ENCODE data around the gene DMBX1. TPM values are rescaled to one million over a fixed set of nuclear protein-coding genes. Genes with fewer than 3 reads are reported as not detected.

Gene DMBX1
- total and polyA plus RNA-seq, 2 of the 13 experiments (the other 11 are each of a cell fraction or from before 2014, with no cell fraction given): not detected

DNA sequence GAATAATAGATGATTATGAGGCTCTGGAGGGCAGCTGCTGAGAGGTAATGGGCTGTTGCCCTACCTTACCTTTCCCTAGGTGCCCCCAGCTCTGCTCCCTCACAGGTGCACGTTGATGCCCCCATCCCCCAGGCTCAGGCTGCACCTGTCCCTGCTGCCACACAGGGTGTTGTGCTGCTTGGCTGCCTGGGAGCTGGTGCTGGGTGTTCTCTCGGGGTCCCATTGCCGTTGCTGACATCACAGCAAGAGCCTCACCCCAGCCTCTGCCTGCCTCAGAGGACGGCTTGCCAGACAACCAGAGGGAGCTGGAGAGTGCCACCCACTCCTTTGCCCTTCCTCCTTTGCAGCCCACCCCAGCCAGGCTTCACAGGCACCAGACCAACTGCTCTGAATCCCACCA lies 31.4 kb upstream of the DMBX1 start:
- intact Hi-C loops (cut with micrococcal nuclease; ENCODE audit: unreplicated experiment) (no loop called here), in situ Hi-C loops (cut with HindIII; ENCODE audit: extremely low pct_ligation_motif_present, low pct_unique_long_range_greater_than_20kb) (no loop called here)
- DNase-seq (ENCODE audit: low spot score): no peak
- BruUV-seq (replicated peaks): no TSS peak
- Histone ChIP-seq H3K4me1 (ENCODE audit: insufficient read depth, low read length) (no peaks in the 10 kb centered on the region), H3K36me3 (replicated peaks in 1 of 2; ENCODE audit: control insufficient read depth in 1 of 2, insufficient read depth in 2 of 2, low read length in 2 of 2) (no peaks in the 10 kb centered on the region), H4K20me1 (ENCODE audit: insufficient read depth, low read length) (no peaks in the 10 kb centered on the region), H3K27ac (ENCODE audit: extremely low read length, insufficient read depth, low read length) (no peak overlapping the region), H3K79me2 (ENCODE audit: insufficient read depth, low read length) (no peaks in the 10 kb centered on the region), H3K4me2 (ENCODE audit: low read depth, low read length) (no peak overlapping the region), H3K27me3 (ENCODE audit: control insufficient read depth in 1 of 2, insufficient read depth in 2 of 2, low read length in 2 of 2) (peaks cover 11 to 66% of the 10 kb centered on the region in 2 experiments; a peak in 4 of 5 replicates), H3K9me3 (ENCODE audit: low read length) (no peaks in the 10 kb centered on the region), H3K9ac (ENCODE audit: insufficient read depth, low read depth, low read length) (no peak overlapping the region), H3K4me3 (replicated peaks in 1 of 3; ENCODE audit: insufficient read depth in 1 of 3, low read depth in 2 of 3, low read length in 3 of 3) (no peak overlapping the region), H2AFZ (ENCODE audit: low read length) (no peak overlapping the region)
- CTCF ChIA-PET (ENCODE audit: low intra/inter-chr PET ratio, low total read pairs): no interaction called here
- ATAC-seq: no peak
- FAIRE-seq: no peak
- POLR2A ChIA-PET: no interaction called here
- TF ChIP-seq ELF1 (CRISPR knock-in tag; IDR thresholded peaks at IDR 0.05) (no peak), ZNF3 (CRISPR knock-in tag; IDR thresholded peaks at IDR 0.05) (no peak), ZMYM3 (CRISPR knock-in tag; IDR thresholded peaks at IDR 0.05) (no peak), SRSF9 (IDR thresholded peaks at IDR 0.05; ENCODE audit: borderline replicate concordance, insufficient read depth, low read depth, low read length, poor library complexity, severe bottlenecking) (no peak), DNMT1 (CRISPR knock-in tag; IDR thresholded peaks at IDR 0.05) (no peak), TCF7 (IDR thresholded peaks at IDR 0.05; ENCODE audit: low read depth) (no peak), FIP1L1 (IDR thresholded peaks at IDR 0.05; ENCODE audit: borderline replicate concordance, insufficient read depth, low read depth, low read length) (no peak), MATR3 (CRISPR knock-in tag; IDR thresholded peaks at IDR 0.05) (no peak)
- WGBS (ENCODE audit: low lambda C conversion rate): 0% methylated on average over 1 of the region's 4 CpGs

DNA sequence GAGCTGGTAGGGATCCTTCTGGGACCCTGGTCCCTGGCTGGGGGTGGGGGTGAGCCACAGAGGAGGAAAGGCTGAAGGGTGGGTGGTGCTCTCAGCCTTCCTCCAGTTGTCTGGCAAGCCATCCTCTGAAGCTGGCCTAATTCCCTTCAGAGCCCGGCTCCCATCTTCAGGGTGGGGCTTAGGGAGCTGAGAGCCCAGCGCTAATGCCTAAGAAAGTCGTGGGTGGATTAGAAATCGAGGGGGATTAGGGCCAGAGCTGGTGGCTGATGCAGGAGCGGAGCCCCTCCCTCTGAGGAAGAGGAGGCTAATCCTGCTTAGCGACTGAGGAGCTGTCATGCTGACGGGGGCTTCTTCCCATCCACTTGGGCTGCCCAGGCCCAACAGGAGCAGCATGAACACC lies 30.8 kb upstream of the DMBX1 start:
- CTCF ChIA-PET (ENCODE audit: low intra/inter-chr PET ratio, low total read pairs): no interaction called here
- Histone ChIP-seq H3K9ac (ENCODE audit: insufficient read depth, low read depth, low read length) (no peak overlapping the region), H3K27ac (ENCODE audit: extremely low read length, insufficient read depth, low read length) (no peak overlapping the region), H2AFZ (ENCODE audit: low read length) (no peak overlapping the region), H3K4me1 (ENCODE audit: insufficient read depth, low read length) (no peaks in the 10 kb centered on the region), H3K4me2 (ENCODE audit: low read depth, low read length) (no peak overlapping the region), H3K36me3 (replicated peaks in 1 of 2; ENCODE audit: control insufficient read depth in 1 of 2, insufficient read depth in 2 of 2, low read length in 2 of 2) (no peaks in the 10 kb centered on the region), H3K4me3 (replicated peaks in 1 of 3; ENCODE audit: insufficient read depth in 1 of 3, low read depth in 2 of 3, low read length in 3 of 3) (no peak overlapping the region), H3K9me3 (ENCODE audit: low read length) (no peaks in the 10 kb centered on the region), H3K79me2 (ENCODE audit: insufficient read depth, low read length) (no peaks in the 10 kb centered on the region), H3K27me3 (ENCODE audit: control insufficient read depth in 1 of 2, insufficient read depth in 2 of 2, low read length in 2 of 2) (peaks cover 11 to 61% of the 10 kb centered on the region in 2 experiments; a peak in 4 of 5 replicates), H4K20me1 (ENCODE audit: insufficient read depth, low read length) (no peaks in the 10 kb centered on the region)
- WGBS (ENCODE audit: low lambda C conversion rate): 22% methylated on average over 4 of the region's 7 CpGs
- FAIRE-seq: no peak
- intact Hi-C loops (cut with micrococcal nuclease; ENCODE audit: unreplicated experiment) (no loop called here), in situ Hi-C loops (cut with HindIII; ENCODE audit: extremely low pct_ligation_motif_present, low pct_unique_long_range_greater_than_20kb) (no loop called here)
- BruUV-seq (replicated peaks): no TSS peak
- POLR2A ChIA-PET: no interaction called here
- DNase-seq (ENCODE audit: low spot score): no peak
- ATAC-seq: no peak
- no peak for TF ChIP-seq NFATC3 (CRISPR knock-in tag; IDR thresholded peaks at IDR 0.05)
- TF ChIP-seq ZNF251 (CRISPR knock-in tag; IDR thresholded peaks at IDR 0.05): no peak
- TF ChIP-seq ZFP36L2 (CRISPR knock-in tag; IDR thresholded peaks at IDR 0.05): no peak
- TF ChIP-seq, protein P1, sequence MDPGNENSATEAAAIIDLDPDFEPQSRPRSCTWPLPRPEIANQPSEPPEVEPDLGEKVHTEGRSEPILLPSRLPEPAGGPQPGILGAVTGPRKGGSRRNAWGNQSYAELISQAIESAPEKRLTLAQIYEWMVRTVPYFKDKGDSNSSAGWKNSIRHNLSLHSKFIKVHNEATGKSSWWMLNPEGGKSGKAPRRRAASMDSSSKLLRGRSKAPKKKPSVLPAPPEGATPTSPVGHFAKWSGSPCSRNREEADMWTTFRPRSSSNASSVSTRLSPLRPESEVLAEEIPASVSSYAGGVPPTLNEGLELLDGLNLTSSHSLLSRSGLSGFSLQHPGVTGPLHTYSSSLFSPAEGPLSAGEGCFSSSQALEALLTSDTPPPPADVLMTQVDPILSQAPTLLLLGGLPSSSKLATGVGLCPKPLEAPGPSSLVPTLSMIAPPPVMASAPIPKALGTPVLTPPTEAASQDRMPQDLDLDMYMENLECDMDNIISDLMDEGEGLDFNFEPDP (CRISPR knock-in tag; conservative IDR thresholded peaks at IDR 0.05): no peak
- TF ChIP-seq CEBPG (CRISPR knock-in tag; IDR thresholded peaks at IDR 0.05): no peak
- TF ChIP-seq, protein P2, sequence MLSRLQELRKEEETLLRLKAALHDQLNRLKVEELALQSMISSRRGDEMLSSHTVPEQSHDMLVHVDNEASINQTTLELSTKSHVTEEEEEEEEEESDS (CRISPR knock-in tag; IDR thresholded peaks at IDR 0.05; ENCODE audit: borderline replicate concordance): no peak
- no peak for TF ChIP-seq XBP1 (CRISPR knock-in tag; IDR thresholded peaks at IDR 0.05)
- no peak for TF ChIP-seq EP300 (IDR thresholded peaks at IDR 0.05; ENCODE audit: low read depth in 2 of 2, low read length in 2 of 2)
- no peak for TF ChIP-seq EP300 (CRISPR knock-in tag; IDR thresholded peaks at IDR 0.05; ENCODE audit: borderline replicate concordance)
- TF ChIP-seq, protein P3, sequence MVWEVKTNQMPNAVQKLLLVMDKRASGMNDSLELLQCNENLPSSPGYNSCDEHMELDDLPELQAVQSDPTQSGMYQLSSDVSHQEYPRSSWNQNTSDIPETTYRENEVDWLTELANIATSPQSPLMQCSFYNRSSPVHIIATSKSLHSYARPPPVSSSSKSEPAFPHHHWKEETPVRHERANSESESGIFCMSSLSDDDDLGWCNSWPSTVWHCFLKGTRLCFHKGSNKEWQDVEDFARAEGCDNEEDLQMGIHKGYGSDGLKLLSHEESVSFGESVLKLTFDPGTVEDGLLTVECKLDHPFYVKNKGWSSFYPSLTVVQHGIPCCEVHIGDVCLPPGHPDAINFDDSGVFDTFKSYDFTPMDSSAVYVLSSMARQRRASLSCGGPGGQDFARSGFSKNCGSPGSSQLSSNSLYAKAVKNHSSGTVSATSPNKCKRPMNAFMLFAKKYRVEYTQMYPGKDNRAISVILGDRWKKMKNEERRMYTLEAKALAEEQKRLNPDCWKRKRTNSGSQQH (CRISPR knock-in tag; IDR thresholded peaks at IDR 0.05; ENCODE audit: low read depth): no peak
- TF ChIP-seq FOXC1 (CRISPR knock-in tag; IDR thresholded peaks at IDR 0.05; ENCODE audit: borderline replicate concordance): no peak
- no peak for TF ChIP-seq ARNT (IDR thresholded peaks at IDR 0.05)
